Measurements from ENCODE around the gene GNAQ. TPM values are rescaled to one million over a fixed set of nuclear protein-coding genes. Genes with fewer than 3 reads are reported as not detected.

The GNAQ gene
- total RNA-seq, 1 experiment from 2014 or later = 48.6 TPM

DNA sequence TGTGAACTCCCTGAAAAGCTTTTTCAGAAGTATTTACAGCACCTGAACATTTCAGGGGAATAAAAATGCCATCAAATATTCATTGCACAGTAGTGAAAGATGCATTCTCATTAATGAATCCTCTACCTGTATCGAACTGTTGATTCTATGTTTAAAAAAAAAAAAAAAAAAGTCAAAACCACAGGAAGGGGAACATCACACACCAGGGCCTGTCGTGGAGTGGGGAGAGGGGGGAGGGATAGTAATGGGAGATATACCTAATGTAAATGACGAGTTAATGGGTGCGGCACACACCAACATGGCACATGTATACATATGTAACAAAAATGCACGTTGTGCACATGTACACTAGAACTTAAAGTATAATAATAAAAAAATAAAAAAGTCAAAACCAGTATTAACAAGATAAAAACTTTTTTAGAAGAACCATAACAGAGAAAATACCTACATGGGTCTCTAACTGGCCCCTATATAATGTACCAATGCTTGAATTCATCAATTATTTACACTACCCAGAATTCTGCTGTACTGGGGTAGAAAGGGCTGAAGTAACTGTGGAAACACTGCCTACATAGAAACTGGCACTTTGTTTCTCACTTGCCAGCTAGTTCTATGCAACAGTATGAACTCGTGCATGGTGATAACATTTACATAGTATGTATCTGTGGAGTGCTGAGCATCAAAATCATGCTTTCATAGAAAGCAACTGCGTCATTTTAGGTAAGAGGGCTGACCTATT, 48.9 kb downstream of the GNAQ start:
- H3K27me3 ChIP-seq (ENCODE audit: insufficient read depth, low read length) = no peaks in the 10 kb centered on the region
- no peak overlapping the region for H3K18ac ChIP-seq (ENCODE audit: insufficient read length, low read depth, low read length)
- no peak overlapping the region for H3K56ac ChIP-seq (ENCODE audit: insufficient read length, low read depth, low read length)
- H3K23ac ChIP-seq (ENCODE audit: insufficient read length, low read depth, low read length) = no peak overlapping the region
- H3K9me3 Mint-ChIP-seq = no peaks in the 10 kb centered on the region
- WGBS (ENCODE audit: extremely low coverage, insufficient read length, low lambda C conversion rate) = no CpG with 5 or more reads among the region's 7 CpGs
- peaks cover 1% of the 10 kb centered on the region; the same call in 1 of the 2 replicates for H3K79me2 ChIP-seq (ENCODE audit: insufficient read depth, low read length)
- no peak overlapping the region for H4K5ac ChIP-seq (ENCODE audit: insufficient read length, low read depth, low read length)
- H4K8ac ChIP-seq (replicated peaks; ENCODE audit: insufficient read length, low read depth, low read length) = no peak overlapping the region
- H3K79me1 ChIP-seq (ENCODE audit: insufficient read depth, low read depth, low read length, poor library complexity, severe bottlenecking) = no peaks in the 10 kb centered on the region
- no peaks in the 10 kb centered on the region for H4K20me1 ChIP-seq (ENCODE audit: control insufficient read depth, insufficient read depth, insufficient read length)
- no peak overlapping the region for H3K9ac ChIP-seq (ENCODE audit: extremely low read depth, insufficient read length, low read length)
- no peaks in the 10 kb centered on the region for H3K27me3 Mint-ChIP-seq (ENCODE audit: low read depth)
- no peaks in the 10 kb centered on the region for H3K23me2 ChIP-seq (ENCODE audit: insufficient read length, low read depth, low read length, poor library complexity, severe bottlenecking)
- H4K91ac ChIP-seq (ENCODE audit: insufficient read length, low read depth, low read length) = no peak overlapping the region
- DNase-seq = no peak
- H3K4me1 Mint-ChIP-seq = peaks cover 34 to 39% of the 10 kb centered on the region in 2 experiments
- no peak overlapping the region for H2BK12ac ChIP-seq (ENCODE audit: insufficient read length, low read depth, low read length)
- H3K4me3 Mint-ChIP-seq = no peak overlapping the region
- H2AFZ ChIP-seq (ENCODE audit: low read length) = no peak overlapping the region
- H2BK5ac ChIP-seq (ENCODE audit: insufficient read length, low read length) = no peak overlapping the region
- H3K4me1 ChIP-seq (ENCODE audit: insufficient read depth, low read length) = peaks cover 2% of the 10 kb centered on the region; the same call in 1 of the 2 replicates
- H3K27ac Mint-ChIP-seq = no peak overlapping the region
- TF ChIP-seq, protein P1, sequence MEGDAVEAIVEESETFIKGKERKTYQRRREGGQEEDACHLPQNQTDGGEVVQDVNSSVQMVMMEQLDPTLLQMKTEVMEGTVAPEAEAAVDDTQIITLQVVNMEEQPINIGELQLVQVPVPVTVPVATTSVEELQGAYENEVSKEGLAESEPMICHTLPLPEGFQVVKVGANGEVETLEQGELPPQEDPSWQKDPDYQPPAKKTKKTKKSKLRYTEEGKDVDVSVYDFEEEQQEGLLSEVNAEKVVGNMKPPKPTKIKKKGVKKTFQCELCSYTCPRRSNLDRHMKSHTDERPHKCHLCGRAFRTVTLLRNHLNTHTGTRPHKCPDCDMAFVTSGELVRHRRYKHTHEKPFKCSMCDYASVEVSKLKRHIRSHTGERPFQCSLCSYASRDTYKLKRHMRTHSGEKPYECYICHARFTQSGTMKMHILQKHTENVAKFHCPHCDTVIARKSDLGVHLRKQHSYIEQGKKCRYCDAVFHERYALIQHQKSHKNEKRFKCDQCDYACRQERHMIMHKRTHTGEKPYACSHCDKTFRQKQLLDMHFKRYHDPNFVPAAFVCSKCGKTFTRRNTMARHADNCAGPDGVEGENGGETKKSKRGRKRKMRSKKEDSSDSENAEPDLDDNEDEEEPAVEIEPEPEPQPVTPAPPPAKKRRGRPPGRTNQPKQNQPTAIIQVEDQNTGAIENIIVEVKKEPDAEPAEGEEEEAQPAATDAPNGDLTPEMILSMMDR (conservative IDR thresholded peaks at IDR 0.05) = no peak
- no peak overlapping the region for H3T11ph ChIP-seq (ENCODE audit: low read length)
- H3K36me3 Mint-ChIP-seq (ENCODE audit: insufficient read depth in 1 of 3, low read depth in 3 of 3) = peaks cover 0 to 4% (median 3%) of the 10 kb centered on the region in 3 experiments; a peak in 3 of 7 replicates
- H2BK15ac ChIP-seq (ENCODE audit: low read depth, low read length) = no peak overlapping the region
- no peak overlapping the region for H3K4me2 ChIP-seq (ENCODE audit: insufficient read depth, insufficient read length, low read length)
- no peaks in the 10 kb centered on the region for H3K9me3 ChIP-seq (ENCODE audit: control insufficient read depth, low read depth, low read length)
- H2AK5ac ChIP-seq (ENCODE audit: insufficient read length, low read length) = no peak overlapping the region
- H2BK120ac ChIP-seq (ENCODE audit: low read depth, low read length, poor library complexity, severe bottlenecking) = no peak overlapping the region
- H3K14ac ChIP-seq (ENCODE audit: insufficient read depth, low read length) = no peak overlapping the region
- no peak overlapping the region for H3K4ac ChIP-seq (ENCODE audit: low read depth, low read length)
- H3K27ac ChIP-seq (ENCODE audit: insufficient read length, low read depth, low read length) = no peak overlapping the region
- no peak overlapping the region for H2BK20ac ChIP-seq (ENCODE audit: low read depth, low read length, poor library complexity, severe bottlenecking)
